ENCODE measurements around the gene OR51A7. TPM values are rescaled to one million over a fixed set of nuclear protein-coding genes. Genes with fewer than 3 reads are reported as not detected.
"Not testable (repeated sequence)": the region's sequence is repeated elsewhere in the genome, so short reads cannot be mapped to it uniquely, and the experiment has no call there.

OR51A7 gene, protein sequence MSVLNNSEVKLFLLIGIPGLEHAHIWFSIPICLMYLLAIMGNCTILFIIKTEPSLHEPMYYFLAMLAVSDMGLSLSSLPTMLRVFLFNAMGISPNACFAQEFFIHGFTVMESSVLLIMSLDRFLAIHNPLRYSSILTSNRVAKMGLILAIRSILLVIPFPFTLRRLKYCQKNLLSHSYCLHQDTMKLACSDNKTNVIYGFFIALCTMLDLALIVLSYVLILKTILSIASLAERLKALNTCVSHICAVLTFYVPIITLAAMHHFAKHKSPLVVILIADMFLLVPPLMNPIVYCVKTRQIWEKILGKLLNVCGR
- not detected for total RNA-seq

DNA sequence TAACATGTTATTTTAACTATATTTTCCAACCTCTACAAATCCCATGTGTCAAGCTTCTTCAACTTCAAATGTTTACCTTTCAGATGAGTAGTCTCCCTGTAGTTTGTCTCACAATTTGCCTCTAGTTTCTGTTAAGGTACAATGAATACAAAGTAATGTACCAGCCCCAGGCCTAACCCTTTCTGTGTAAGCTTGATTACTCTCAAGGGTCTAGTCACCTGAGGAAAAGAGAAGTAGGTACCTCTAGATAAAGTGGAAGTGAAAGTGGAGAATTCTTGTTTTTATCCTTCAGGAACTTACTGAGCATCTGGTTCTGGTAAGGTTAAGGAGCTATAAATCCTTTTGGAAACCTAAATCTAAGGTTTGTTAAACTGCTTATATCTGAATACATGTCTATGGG is at the start of gene OR51A7:
OR51A7 (plus strand) TSS at position 300 of the 400 bp plus-strand sequence. CDS start 3,587 bp downstream, outside the sequence.
- no peak for DNase-seq

DNA sequence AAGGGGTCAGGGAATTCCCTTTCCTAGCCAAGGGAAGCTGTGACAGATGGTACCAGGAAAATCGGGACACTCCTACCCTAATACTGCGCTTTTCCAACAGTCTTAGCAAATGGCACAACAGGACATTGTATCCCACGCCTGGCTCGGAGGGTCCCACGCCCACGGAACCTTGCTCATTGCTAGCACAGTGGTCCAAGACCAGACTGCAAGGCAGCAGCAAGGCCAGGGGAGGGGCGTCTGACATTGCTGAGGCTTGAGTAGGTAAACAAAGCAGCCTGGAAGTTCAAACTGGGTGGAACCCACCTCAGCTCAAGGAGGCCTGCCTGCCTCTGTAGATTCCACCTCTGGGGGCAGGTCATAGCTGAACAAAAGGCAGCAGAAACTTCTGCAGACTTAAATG is 49.3 kb upstream of the OR51A7 start:
- DNase-seq: not testable (repeated sequence)

DNA sequence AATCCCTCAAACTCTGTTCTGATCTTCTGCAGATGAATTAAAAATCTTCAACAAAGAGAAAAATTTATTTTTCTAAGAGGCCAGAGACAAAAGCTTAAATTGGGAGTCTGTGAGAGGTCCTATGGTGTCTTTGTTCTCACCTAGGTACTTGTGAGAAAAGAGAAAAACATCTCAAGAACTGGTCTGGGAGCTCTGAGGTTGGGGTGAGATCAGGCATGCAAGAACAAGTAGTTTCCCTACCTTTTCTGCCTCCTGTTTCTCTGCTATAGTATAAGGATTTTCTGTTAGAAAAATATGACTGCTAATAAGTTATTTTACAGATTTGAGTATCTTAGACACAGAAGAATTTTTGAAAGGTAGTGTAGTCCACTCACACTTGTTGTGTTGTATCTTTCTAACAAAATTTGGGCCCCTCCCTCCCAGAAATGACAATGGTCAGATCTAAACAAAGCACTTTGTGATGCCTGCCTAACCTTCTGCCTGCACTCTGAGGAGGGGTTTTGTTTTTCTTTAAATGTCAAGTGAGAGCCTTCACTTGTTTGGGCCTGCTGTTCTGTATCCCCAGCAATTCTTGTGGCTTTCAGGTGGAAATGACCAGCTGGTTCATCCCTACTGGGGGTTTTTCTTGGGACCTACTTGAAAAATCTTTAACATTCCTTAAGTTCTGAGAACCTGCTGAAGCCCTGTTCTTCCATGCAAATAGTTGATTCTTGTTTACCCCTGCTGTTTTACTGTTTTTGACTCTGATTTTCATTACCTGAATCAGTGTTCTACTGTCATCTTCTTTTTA is 40.9 kb upstream of the OR51A7 start:
- DNase-seq: no peak

DNA sequence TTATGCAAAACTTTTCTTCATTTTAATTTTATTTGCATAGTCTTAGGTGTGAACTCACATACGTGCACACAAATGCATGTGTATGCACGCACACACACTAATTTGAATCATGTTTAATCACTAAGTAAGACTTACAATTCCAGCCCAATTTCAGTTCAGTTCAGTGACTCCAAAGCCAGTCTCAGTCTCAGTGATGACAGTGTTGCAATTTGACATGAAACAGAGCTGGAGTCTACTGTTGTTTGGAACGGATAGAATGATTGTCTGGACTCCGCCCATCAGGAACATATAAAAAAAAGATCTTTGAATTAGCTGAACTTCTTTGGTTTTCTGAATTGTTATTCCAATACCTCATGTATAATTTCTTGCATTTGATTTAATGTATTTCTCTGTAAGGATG is 39.7 kb upstream of the OR51A7 start:
- peak; percentile 63 for DNase-seq

DNA sequence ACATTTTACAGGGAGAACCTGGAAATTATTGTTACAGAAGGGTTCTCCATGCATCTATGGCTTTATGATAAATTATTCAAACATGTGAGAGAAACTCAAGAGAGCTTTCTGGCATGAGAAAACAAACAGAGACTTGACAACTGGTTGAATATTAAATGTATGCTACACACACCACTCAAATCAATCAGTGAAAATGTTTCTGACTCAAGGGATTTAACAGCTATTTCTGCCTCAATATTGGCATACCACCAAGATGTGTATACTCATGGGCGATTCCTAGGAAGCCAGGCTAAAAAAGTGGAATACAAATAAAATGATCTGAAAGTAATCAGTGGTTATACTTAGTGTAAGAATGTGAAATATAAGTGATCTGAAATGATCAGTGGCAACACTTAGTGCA is 37.7 kb upstream of the OR51A7 start:
- DNase-seq: no peak

DNA sequence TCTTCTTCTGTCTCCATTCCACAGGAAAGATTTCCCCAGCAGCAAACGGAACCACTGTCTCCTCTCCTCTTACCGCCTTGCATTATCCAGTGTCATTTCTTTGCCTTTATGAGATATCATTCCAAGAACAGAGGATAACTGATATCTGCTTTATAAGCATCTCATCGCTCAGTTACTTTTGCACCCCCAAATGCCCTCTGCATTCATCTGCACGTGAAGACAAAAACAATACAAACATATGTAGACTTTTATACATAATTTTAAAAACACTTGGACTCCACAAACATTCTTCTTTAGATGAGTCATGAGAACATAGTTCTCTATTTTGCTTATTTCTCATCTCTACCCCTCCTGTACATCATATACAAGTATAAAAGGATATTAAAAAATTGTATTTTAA is 22.4 kb upstream of the OR51A7 start:
- DNase-seq: no peak

DNA sequence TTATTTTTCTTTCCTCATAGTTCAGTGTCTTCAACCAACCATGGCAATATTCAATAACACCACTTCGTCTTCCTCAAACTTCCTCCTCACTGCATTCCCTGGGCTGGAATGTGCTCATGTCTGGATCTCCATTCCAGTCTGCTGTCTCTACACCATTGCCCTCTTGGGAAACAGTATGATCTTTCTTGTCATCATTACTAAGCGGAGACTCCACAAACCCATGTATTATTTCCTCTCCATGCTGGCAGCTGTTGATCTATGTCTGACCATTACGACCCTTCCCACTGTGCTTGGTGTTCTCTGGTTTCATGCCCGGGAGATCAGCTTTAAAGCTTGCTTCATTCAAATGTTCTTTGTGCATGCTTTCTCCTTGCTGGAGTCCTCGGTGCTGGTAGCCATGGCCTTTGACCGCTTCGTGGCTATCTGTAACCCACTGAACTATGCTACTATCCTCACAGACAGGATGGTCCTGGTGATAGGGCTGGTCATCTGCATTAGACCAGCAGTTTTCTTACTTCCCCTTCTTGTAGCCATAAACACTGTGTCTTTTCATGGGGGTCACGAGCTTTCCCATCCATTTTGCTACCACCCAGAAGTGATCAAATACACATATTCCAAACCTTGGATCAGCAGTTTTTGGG is 21.6 kb upstream of the OR51A7 start, which contains the start of gene OR51T1:
OR51T1 (plus strand) TSS at position 41 of the 641 bp plus-strand sequence; CDS start at position 41, 0 bp downstream.
- DNase-seq: peak; percentile 54

DNA sequence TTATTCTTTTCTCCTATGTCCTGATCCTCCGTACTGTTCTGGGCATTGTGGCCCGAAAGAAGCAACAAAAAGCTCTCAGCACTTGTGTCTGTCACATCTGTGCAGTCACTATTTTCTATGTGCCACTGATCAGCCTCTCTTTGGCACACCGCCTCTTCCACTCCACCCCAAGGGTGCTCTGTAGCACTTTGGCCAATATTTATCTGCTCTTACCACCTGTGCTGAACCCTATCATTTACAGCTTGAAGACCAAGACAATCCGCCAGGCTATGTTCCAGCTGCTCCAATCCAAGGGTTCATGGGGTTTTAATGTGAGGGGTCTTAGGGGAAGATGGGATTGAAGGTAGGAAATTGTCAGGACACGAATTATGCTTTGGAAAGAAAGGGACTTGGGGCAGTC is 21.0 kb upstream of the OR51A7 start:
- DNase-seq: no peak

DNA sequence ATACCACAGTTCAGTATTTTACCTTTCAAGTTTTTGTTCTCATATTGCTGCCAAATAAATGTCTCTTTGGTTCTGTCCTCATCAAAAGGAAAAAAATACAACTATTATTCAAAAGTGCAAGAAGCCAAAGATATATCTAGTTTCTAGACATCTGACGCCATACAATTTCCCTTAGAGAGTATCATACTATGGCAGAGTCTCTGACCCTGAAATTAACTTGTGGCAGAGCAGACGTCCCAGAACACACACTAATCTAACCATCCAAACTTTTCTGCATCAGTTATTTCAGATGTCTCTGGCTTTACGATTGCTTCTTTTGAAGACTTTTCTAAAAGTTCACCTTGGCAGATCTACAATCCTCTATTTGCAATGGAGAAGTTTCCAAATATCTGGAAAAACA is 19.2 kb upstream of the OR51A7 start:
- peak; percentile 46 for DNase-seq

DNA sequence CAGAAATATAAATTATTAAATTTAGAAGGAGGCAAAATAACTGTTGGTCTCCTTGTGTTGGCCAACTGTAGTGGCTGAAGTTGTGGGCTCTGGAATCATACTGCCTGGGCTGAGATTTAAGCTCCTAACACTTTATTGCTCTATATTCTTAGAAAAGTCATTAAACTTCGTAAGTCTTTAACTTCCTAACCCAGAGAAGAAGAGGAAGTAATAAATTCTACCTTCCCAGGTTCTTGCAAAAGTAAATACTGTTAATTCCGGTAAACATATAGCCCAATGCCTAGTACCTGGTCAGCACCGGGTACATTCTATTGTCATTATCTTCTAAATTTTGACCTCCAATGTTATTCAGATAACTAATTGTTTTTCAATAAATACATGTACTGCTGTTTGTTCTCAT is 17.4 kb upstream of the OR51A7 start:
- no peak for DNase-seq

DNA sequence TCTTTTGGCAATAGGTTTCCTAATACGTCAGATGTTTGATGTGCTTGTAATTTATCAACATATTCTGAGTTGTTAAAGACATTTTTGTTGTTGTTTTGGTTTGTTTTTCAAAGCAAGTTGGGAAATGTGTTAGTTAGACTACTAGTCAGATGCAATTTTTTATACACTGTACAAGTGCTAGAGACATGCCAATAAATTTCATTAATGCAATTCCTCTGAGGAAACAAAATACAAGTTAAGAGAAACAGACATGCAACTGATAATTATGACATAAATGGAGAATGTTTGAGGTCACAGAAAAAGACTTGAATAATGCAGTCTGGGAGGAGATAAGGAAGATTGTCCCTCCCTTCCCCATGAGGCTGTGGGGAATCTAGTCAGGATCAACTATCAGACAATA is 16.0 kb upstream of the OR51A7 start:
- no peak for DNase-seq

DNA sequence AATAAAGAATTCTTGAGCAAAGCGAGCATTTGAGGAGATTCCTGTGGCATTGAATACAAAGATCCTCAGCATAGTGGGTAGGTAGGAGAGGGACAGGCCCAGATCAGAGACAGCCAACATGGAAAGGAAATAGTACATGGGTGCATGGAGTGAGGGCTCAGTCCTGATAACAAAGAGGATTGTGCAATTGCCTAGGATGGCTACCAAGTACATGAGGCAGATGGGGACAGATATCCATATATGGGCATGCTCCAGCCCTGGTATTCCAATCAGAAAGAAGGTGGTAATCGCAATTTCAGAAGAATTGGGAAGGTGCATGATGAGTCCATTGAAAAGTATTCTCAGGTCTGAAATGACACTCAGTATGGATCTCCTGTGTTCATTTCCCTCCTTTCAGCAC is 13.3 kb upstream of the OR51A7 start:
- DNase-seq: no peak

DNA sequence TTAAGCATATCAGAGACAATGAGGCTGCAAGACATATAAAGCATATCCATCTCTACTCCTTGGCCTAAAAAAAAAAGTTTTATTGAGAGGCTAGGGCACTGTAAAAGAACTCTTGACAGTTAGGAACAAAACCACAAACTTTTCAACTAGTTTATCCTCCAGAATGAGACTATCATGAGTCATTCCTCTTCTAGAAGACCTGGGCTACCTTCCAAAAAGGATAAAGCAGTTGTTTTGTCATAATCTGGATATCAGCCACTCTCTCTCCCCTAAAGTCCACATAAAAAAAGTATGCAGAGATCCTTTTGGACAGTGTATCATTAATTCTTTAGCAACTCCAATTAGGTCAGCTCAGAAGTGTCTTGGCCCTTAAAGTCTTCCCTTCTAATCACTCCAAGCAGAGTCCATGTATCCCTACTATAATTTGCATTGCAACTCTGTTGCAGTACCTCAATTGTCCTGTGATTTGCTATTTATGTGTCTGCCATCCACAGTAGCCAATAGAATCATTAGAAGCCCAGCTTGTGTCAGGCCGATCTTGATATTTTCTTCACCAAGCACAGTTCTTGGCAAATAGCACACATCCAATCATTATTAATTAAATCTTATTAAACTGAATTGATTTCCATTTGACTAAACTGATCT is 11.5 kb upstream of the OR51A7 start:
- peak; percentile 18 for DNase-seq

DNA sequence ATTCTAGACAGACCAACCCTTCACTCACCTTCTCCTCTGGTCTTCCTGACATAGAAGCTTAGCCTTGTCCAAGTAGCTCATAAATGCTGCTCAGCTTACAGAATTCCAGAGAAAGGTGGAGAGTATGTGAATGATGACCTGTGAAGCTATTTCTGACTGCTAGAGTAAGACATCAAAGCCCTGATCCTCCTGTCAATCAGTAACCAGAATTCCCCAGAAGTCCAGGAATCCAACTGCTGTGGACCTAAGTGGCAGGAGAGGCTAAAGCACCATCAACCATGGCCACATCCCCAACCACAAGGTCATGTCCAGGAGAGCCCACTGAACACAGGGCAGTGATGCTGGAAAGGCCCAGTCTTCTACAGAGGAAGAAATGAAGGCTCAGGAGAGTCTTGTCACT is 13.0 kb downstream of the OR51A7 start:
- DNase-seq: peak; percentile 0

DNA sequence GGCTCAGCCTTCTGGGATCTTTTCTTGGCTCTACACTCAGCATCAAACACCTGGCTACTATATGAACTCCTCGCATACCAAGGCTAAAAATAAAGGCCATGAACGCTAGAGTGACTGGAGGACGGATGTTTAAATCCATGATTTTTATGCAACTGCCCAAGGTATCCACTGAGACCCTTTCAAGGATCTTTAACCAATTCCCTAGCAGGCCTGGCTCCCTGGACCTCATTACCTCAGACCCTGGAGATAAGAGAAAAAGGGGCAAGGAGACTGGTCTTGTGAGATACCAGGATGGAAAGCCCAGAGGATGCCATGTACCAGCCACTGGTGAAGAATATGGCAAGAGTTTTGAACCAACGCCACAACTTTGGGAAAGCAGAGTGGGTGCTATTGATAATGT is 15.7 kb downstream of the OR51A7 start, which contains the start of gene OR51G2:
OR51G2 (minus strand) TSS at position 101 of the 400 bp plus-strand sequence. CDS start 3,687 bp downstream, outside the sequence.
- DNase-seq: no peak

DNA sequence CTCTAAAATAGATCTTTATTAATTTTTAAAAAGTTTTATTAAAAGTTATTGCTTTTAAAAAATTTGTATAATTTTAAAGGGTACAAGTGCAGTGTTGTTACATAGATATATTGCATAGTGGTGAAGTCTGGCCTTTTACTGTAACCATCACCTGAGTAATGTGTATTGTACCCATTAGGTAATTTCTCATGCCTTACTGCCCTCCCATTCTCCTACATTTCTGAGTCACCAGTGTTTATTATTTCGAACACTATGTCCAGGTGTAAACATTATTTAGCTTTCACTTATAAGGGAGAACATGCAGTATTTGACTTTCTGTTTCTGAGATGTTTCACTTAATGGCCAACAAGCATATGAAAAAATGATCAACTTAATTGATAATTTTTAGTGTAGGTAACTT is 18.2 kb downstream of the OR51A7 start:
- no peak for DNase-seq

DNA sequence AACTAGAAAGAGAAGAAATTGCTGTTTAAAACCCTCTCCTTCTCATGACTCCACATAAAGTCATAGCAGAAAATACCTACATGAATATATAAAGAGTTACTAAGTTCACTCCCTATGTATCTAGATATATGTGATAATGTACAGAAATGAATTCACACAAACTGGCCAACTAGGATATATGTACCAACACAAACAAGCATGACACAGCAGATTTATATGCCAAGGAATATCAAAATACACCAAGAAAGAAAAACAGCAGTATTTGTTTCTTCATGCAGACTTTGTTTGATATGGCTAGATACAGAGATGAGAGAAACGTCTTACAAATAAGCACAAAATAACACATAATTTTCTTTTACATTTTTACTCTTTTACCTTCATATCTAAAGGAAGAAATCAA is 18.7 kb downstream of the OR51A7 start:
- no peak for DNase-seq

DNA sequence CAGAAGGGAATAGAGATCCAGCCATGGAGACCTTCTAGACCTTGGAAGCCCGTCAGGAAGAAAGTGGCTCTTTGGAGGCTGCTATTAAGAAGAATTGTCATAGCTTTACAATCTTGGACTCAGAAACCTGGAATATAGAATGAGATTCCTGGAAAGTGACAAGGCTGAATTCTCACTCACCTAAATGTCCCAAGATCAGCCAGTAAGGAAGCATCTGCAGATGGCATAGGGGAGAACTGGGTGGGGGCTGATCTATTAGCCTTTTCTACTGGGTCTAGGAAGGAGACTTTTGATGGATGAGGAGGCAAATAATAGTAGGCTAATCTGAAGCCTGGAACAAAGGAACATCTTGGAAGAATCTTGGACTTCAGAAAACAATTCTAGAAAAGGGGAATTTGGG is 20.7 kb downstream of the OR51A7 start, which contains the start of gene OR51G1:
OR51G1 (minus strand) TSS at position 101 of the 400 bp plus-strand sequence; CDS start at position 101, 0 bp downstream.
- no peak for DNase-seq

DNA sequence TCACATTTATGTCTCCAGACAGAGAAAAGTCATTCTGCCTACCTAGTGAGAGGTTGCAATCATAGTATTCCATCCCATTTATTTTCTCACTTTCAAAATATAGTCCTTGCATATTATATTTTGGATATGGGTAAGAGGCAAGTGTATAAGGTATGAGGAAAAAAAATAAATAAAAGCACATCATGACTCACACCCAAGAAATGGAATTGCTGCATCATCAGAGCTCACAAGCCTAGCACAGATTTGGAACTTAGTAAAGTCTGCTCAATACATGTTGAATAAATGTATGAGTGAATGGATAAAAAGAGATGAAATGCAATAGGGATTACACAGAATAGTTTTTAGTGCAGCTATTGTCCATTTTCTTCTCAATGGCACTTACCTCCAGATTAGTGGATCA is 23.0 kb downstream of the OR51A7 start:
- DNase-seq: no peak

DNA sequence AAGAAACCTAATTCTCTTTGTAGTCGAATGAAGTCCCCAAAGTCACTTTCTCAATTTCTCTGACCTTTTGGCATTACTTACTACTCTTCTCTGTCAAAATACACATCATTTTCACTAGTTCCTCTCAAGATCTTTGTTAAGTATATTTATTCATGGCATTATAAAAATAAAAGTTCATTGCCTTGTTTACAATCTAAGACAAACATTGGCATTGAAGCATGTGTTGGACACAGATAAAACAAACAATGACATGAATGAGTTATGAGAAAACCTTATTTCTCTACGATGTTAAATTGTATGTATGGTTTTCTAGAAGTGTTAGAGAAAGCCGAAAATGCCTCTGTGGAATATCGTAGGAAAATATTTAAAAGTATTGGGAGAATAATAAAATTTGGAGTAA is 29.2 kb downstream of the OR51A7 start:
- no peak for DNase-seq

DNA sequence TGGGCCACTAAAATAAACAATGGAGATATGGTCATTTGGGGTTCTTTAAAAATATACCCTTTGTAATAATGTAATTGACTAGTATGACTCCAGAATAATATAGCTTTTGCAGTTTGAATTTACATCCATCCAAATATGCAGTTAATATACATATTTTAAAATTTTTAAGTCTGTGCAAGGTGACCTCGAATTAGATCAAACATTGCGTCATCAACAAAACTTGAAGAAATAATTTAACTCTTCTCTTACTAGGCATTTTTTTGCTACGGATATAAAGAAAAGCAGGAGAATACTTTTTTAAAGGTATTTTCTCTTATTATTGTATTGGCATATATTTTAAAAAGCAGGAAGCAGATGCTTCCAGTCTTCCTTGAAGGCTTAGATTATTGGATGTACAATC is 33.2 kb downstream of the OR51A7 start:
- DNase-seq: no peak

DNA sequence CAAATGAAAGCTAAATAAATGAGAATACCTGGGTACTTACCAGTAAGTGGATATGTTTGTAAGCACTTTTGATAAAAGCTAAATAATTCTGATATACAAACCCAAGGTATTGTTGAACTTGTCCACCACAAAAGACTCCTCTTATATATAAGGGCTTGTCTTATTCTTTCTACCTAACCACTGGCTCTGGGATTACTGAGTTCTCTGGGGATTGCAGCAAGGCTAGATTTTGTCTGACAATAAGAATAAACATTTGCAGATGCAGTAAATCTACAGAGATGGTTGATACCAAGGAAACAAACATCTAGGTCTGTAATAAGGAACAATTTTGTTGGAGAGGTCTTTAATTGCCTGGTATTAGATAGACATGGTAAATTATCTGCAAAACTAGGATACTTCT is 43.9 kb downstream of the OR51A7 start, which contains the start of gene OR51A4:
OR51A4 (minus strand) TSS at position 101 of the 400 bp plus-strand sequence. CDS start 505 bp downstream, outside the sequence.
- DNase-seq: no peak

Data from tongue (tissue), 2 donors.